ENCODE measurements around the gene SSU72.
"Not testable (repeated sequence)": the region's sequence is repeated elsewhere in the genome, so short reads cannot be mapped to it uniquely, and the experiment has no call there.

The SSU72 gene

DNA sequence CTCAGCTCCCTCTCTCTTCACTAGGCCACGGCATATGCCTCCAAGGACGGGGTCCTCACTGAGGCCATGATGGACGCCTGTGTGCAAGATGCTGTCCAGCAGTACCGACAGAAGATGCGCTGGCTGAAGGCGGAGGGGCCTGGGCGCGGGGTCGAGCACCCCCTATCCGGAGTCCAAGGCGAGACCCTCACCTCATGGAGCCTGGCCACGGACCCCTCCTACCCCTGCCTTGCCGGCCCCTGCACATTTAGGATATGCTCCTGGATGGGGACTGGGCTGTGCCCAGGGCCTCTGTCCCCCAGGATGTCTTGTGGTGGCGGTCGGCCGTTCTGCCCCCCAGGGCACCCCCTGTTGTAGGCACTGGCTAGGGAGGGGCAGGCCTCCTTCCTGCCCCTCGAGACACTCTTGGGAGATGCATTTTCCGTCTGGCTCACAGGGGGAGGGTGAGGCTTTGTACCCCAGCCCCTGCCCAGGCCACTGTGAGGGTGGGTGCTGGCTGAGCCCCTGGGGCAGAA lies 79.1 kb downstream of the SSU72 start:
- not testable (repeated sequence) for DNase-seq (ENCODE audit: low read depth)

GRCh38 chr1:1494311-1494710 lies 80.4 kb downstream of the SSU72 start:
- not testable (repeated sequence) for DNase-seq (ENCODE audit: low read depth)

All from stimulated activated CD8-positive, alpha-beta memory T cell treated with anti-CD3 and anti-CD28 coated beads, Interleukin-12 subunit alpha, Interleukin-12 subunit beta, amount 100 ng/mL, for 4 hours (primary cell).